GM18511 (cell line): Measurements from ENCODE around the gene BBIP1.
A peak's percentile ranks its signal among the peaks of the same experiment; 100 is the strongest.

Experiments
- ATAC-seq: cut with Tn5 transposase; IDR thresholded peaks from one replicate; pipeline ENCODE4 v1.9.1; 2021; ENCODE audit warnings: mild to moderate bottlenecking, moderate library complexity; ENCODE audit not compliant: unreplicated experiment

The BBIP1 gene

GRCh38 chr10:110885932-110886674 is 32.9 kb downstream of the BBIP1 start:
- ATAC-seq = no peak

- ATAC-seq = no peak
These were observed 35.1 kb downstream of the BBIP1 start for GRCh38 chr10:110883924-110884323.

GRCh38 chr10:110881905-110882304 is 37.1 kb downstream of the BBIP1 start:
- ATAC-seq = no peak

DNA sequence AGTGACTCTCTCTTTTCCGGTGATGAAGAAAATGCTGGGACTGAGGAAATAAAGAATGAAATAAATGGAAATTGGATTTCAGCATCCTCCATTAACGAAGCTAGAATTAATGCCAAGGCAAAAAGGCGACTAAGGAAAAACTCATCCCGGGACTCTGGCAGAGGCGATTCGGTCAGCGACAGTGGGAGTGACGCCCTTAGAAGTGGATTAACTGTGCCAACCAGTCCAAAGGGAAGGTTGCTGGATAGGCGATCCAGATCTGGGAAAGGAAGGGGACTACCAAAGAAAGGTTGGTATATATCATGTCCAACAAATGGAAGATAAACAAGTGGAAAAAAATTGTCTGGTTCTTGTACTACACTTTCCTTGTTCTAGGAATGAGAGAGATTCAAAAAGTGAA is 37.7 kb downstream of the BBIP1 start:
- ATAC-seq = no peak

DNA sequence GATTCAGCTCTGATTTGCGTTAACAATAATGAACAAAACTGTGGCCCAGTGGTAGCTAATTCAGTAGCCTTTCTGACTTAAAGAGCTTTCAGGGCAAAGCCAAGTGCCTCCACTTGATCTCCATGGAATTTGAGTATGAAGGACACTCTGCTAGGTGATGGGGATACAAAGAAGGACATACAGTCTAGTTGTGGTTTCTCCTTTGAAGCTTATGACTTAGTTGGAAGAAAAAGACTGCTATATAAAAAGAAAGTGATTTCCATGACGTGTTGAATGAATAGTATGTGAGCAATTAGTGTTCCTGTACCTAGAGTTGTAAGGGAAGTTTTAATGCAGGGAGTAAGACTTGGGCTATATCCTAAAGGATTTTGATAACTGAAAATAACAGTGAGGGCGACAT is 39.0 kb downstream of the BBIP1 start:
- ATAC-seq = no peak

- ATAC-seq = no peak
These were observed 42.2 kb downstream of the BBIP1 start for GRCh38 chr10:110876788-110877187.

DNA sequence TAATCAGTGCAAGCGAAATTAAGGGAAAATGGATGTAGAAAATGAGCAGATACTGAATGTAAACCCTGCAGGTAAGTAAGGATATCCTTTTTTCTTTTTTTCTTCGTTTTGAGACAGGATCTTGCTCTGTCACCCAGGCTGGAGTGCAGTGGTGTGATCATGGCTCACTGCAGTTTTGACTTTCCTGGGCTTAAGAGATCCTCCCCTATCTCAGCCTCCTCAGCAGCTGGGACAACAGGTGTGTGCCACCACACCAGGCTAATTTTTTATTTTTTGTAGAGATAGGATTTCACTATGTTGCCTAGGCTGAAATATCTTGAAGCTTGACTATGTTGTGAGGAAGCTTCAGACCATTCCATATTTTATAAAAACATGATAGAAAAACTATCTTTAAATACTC is 43.0 kb downstream of the BBIP1 start:
- ATAC-seq = no peak

DNA sequence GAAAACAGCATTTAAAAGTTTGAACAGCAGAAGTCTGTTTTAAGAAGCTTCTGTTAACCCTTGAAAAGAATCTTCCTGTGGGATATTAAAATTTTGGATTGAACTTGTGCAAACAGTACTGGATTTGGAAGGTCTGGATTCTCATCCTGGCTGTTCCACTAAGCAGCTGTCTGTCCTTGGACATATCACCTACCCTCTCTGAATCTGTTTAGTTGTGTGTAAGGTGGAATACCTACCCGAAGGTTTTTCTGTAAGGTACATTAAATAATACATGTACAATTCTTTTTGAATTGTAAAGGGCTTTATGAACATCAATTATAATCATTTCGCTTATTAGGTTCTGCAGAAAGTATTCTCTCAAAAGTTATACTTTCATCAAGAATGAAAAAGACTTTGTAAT is 45.0 kb downstream of the BBIP1 start:
- ATAC-seq = no peak

GRCh38 chr10:110872984-110873923 is 45.7 kb downstream of the BBIP1 start:
- no peak for ATAC-seq

- ATAC-seq = peak; percentile 58
These were observed 46.6 kb downstream of the BBIP1 start for GRCh38 chr10:110872145-110872983.

DNA sequence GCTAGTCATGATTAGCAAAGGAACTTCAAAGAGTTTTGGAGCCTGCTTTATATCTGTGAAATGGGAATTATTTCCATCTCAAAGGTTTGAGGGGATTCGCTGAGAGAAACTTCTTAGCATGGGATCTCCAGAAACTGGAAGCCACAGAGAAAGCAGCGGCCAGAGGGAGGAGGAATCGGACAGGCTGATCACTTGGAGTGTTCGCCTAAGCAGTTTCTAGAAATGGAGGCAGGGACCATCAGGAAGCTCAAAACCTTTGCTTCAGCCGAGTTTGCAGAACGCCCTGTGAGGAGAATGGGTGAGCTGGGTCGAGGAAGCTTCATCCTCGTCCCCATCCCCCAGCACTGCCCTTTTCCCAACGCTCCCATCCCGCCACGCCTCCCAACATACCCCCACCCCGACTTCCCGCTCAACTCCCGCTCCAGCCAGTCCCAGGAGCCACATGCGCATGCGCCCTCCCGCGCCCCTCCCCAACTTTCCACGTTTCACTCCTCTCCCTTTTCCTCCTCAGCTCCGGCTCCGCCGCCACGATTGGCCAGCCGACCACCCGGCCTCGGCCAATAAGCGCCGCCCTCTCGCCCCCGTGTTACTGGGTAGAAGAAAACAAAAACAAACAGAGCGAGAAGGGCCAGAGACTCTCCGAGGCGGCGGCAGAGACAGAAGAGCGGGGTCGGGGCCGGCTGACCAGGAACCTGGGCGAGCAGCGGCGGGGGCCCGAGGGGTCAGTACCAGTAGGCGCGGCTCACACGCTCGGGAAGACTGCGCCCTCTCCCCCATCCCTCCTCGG is 47.5 kb downstream of the BBIP1 start, which contains the start of gene PDCD4:
PDCD4 (plus strand) TSS at position 631 of the 787 bp plus-strand sequence. CDS start 4,100 bp downstream, outside the sequence.
- peak; percentile 80 for ATAC-seq

DNA sequence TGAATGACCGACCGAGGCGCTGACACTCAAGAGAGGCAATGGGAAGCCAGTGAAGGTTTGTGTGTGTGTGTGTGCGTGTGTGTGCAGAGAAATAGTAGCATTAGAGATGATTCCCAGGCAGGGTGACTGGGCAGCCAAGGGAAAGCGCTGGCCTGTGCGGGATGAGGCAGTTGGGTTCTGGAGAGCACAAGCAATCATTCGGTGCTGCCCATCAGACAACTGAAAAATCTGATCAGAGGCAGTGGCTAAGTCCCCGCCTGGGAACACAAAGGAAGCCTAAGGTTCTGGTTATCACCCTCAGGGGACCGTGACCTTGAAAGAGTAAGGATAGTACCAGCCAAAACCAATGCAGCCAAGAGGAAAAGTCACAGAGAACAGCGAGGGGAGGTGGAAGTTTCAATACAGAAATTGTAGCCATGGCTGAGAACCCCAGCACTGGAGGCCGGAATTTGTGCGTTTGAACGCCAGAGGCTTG is 48.1 kb downstream of the BBIP1 start:
- ATAC-seq = no peak

GRCh38 chr10:110868981-110869380 is 50.0 kb downstream of the BBIP1 start:
- ATAC-seq = no peak

GRCh38 chr10:110867807-110868465 is 51.0 kb downstream of the BBIP1 start:
- no peak for ATAC-seq

- ATAC-seq = peak; percentile 38
These were observed 51.8 kb downstream of the BBIP1 start for GRCh38 chr10:110867011-110867806.

- ATAC-seq = peak; percentile 29
These were observed 53.0 kb downstream of the BBIP1 start for GRCh38 chr10:110865809-110866482.

- no peak for ATAC-seq
These were observed 53.7 kb downstream of the BBIP1 start for GRCh38 chr10:110865186-110865808.
